NT2/D1 (cell line): ENCODE data around the gene CHFR.

Source experiments
- YY1 ChIP-seq: IDR thresholded peaks from 2 replicates; pipeline ENCODE4 v1.6.1; 2011; ENCODE audit not compliant: insufficient read length, insufficient read depth
- ZNF274 ChIP-seq: IDR thresholded peaks from 2 replicates; pipeline ENCODE4 v1.6.1; 2011; ENCODE audit warnings: mild to moderate bottlenecking, low read depth, low read length

DNA sequence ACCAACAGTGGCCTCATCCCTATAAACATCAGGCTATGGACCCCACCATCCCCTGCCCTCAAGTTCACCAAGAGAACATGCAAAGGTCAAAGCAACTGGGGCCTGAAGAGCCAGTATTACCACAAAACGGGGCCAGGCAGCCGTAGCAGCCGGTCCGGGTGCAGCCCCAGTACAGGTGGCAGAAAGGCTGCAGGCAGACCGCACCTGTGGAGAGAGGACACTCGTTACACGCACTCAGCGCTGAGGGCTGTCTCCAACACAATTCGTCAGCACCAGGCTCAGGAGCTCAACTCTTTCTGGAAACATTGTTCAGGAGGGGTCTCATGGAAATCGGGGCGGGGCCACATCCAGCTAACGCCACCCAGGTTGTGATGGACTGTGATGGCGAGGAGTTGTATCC is 38.9 kb downstream of the CHFR start:
- no peak for TF ChIP-seq YY1
- TF ChIP-seq ZNF274: no peak
